ENCODE data around the gene GTF2A1.
A peak's percentile ranks its signal among the peaks of the same experiment; 100 is the strongest.

The GTF2A1 gene

DNA sequence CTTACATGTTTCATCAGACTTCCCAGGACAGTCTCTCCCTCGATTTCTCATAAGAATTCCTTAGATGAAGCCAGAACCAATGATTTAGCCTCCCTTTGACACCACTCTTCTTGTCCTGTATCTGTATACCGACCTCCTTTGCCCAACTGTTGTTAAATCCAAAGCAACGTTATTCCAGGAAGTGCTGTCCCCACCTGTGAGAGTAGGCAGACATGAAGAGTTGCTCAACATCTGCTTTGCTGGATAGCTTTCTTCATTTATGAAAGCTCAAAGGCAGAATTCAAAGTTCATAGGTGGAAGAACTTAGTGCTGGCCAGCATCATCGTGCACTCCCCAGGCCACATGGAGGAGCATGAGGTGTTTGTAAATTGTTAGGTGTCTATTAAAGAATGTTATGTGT is 55.6 kb downstream of the GTF2A1 start:
- Histone ChIP-seq H3K27ac (no peak overlapping the region), H3K4me3 (ENCODE audit: low read depth, low read length) (no peak overlapping the region), H3K27me3 (ENCODE audit: insufficient read depth, low read depth, severe bottlenecking) (no peaks in the 10 kb centered on the region), H3K9me3 (ENCODE audit: severe bottlenecking) (no peaks in the 10 kb centered on the region), H3K36me3 (no peaks in the 10 kb centered on the region)
- DNase-seq, result no peak
- TF ChIP-seq, protein P1, sequence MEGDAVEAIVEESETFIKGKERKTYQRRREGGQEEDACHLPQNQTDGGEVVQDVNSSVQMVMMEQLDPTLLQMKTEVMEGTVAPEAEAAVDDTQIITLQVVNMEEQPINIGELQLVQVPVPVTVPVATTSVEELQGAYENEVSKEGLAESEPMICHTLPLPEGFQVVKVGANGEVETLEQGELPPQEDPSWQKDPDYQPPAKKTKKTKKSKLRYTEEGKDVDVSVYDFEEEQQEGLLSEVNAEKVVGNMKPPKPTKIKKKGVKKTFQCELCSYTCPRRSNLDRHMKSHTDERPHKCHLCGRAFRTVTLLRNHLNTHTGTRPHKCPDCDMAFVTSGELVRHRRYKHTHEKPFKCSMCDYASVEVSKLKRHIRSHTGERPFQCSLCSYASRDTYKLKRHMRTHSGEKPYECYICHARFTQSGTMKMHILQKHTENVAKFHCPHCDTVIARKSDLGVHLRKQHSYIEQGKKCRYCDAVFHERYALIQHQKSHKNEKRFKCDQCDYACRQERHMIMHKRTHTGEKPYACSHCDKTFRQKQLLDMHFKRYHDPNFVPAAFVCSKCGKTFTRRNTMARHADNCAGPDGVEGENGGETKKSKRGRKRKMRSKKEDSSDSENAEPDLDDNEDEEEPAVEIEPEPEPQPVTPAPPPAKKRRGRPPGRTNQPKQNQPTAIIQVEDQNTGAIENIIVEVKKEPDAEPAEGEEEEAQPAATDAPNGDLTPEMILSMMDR (IDR thresholded peaks at IDR 0.05; ENCODE audit: low read depth, low read length), result no peak

- H3K4me3 ChIP-seq (ENCODE audit: low read depth, low read length), result no peak overlapping the region
- no peaks in the 10 kb centered on the region for H3K36me3 ChIP-seq
- no peaks in the 10 kb centered on the region for H3K27me3 ChIP-seq (ENCODE audit: insufficient read depth, low read depth, severe bottlenecking)
- TF ChIP-seq, protein P1 (IDR thresholded peaks at IDR 0.05; ENCODE audit: low read depth, low read length), result peak; percentile 94
- H3K27ac ChIP-seq, result no peak overlapping the region
- peaks cover 3% of the 10 kb centered on the region for H3K9me3 ChIP-seq (ENCODE audit: severe bottlenecking)
- DNase-seq, result peak; percentile 79
Measured at GRCh38 chr14:81164167-81164774, 56.5 kb downstream of the GTF2A1 start.

- Histone ChIP-seq H3K9me3 (ENCODE audit: severe bottlenecking) (peaks cover 3% of the 10 kb centered on the region), H3K27ac (no peak overlapping the region), H3K4me3 (ENCODE audit: low read depth, low read length) (no peak overlapping the region), H3K27me3 (ENCODE audit: insufficient read depth, low read depth, severe bottlenecking) (no peaks in the 10 kb centered on the region), H3K36me3 (no peaks in the 10 kb centered on the region)
- TF ChIP-seq, protein P1 (IDR thresholded peaks at IDR 0.05; ENCODE audit: low read depth, low read length), result no peak
- no peak for DNase-seq
Measured at GRCh38 chr14:81162941-81163340, 57.8 kb downstream of the GTF2A1 start.

DNA sequence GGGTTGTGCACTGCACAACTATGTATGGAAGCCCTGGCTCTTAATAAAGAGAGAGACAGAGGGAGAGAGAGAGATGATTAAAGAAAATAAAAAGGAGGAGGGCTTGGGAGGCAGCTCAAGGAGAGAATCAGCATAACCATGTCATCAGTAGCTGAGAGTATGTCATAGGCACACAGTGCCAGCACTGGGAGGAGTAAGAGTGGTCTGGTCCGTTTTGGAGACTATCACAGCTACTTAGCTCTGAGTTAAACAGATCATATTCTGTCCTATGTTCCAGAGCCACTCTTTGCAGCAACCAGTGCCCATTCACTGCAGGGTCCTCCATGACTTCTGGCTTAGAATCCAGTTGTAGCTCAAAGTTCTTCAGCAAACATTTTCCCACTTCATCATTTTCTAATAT is 59.0 kb downstream of the GTF2A1 start:
- no peak overlapping the region for H3K27ac ChIP-seq
- H3K27me3 ChIP-seq (ENCODE audit: insufficient read depth, low read depth, severe bottlenecking), result no peaks in the 10 kb centered on the region
- H3K9me3 ChIP-seq (ENCODE audit: severe bottlenecking), result peaks cover 3% of the 10 kb centered on the region
- H3K36me3 ChIP-seq, result no peaks in the 10 kb centered on the region
- H3K4me3 ChIP-seq (ENCODE audit: low read depth, low read length), result no peak overlapping the region
- DNase-seq, result no peak
- TF ChIP-seq, protein P1 (IDR thresholded peaks at IDR 0.05; ENCODE audit: low read depth, low read length), result no peak

GRCh38 chr14:81161088-81161487 is 59.7 kb downstream of the GTF2A1 start:
- Histone ChIP-seq H3K36me3 (no peaks in the 10 kb centered on the region), H3K27me3 (ENCODE audit: insufficient read depth, low read depth, severe bottlenecking) (no peaks in the 10 kb centered on the region), H3K4me3 (ENCODE audit: low read depth, low read length) (no peak overlapping the region), H3K27ac (no peak overlapping the region), H3K9me3 (ENCODE audit: severe bottlenecking) (peaks cover 3% of the 10 kb centered on the region)
- no peak for DNase-seq
- TF ChIP-seq, protein P1 (IDR thresholded peaks at IDR 0.05; ENCODE audit: low read depth, low read length), result no peak

GRCh38 chr14:81157431-81157830 is 63.3 kb downstream of the GTF2A1 start:
- peaks cover 3% of the 10 kb centered on the region for H3K9me3 ChIP-seq (ENCODE audit: severe bottlenecking)
- H3K36me3 ChIP-seq, result no peaks in the 10 kb centered on the region
- no peaks in the 10 kb centered on the region for H3K27me3 ChIP-seq (ENCODE audit: insufficient read depth, low read depth, severe bottlenecking)
- TF ChIP-seq, protein P1 (IDR thresholded peaks at IDR 0.05; ENCODE audit: low read depth, low read length), result no peak
- DNase-seq, result no peak
- no peak overlapping the region for H3K27ac ChIP-seq
- H3K4me3 ChIP-seq (ENCODE audit: low read depth, low read length), result no peak overlapping the region
